Stomach (tissue), 9 donors: ENCODE data around the gene SPX. TPM values are rescaled to one million over a fixed set of nuclear protein-coding genes. Genes with fewer than 3 reads are reported as not detected.
A peak's percentile ranks its signal among the peaks of the same experiment; 100 is the strongest.

ENCODE experiments used
- DNase-seq, 2 donors: peaks; one replicate each; pipeline versions ENCODE4 v3.0.0 to v3.0.0-alpha.2; 2013 to 2019
- H3K27ac ChIP-seq, 5 donors: fragments of 200-600 bp in 4 of 5; sonication (generic) in 4 of 5; one replicate each; pipeline ENCODE4 v1.5.1; 2013 to 2019; ENCODE audit warnings: mild to moderate bottlenecking in 1 of 5, moderate library complexity in 1 of 5
- H3K27me3 ChIP-seq, 3 donors: fragments of 200-600 bp; sonication (generic); one replicate each; pipeline ENCODE4 v1.5.1; 2017 to 2019; ENCODE audit warnings: mixed run types in 1 of 3
- H3K36me3 ChIP-seq, 4 donors: fragments of 200-600 bp; sonication (generic); 1 replicate in 3 of 4; 2 replicates in 1 of 4; pipeline ENCODE4 v1.5.1; 2016 to 2019
- H3K4me1 ChIP-seq, 4 donors: fragments of 200-600 bp; sonication (generic); one replicate each; pipeline ENCODE4 v1.5.1; 2016 to 2019
- H3K4me3 ChIP-seq, 4 donors: fragments of 200-600 bp; sonication (generic) in 3 of 4; one replicate each; pipeline ENCODE4 v1.5.1; 2016 to 2019; ENCODE audit warnings: mild to moderate bottlenecking in 1 of 4
- H3K9me3 ChIP-seq, 4 donors: fragments of 200-600 bp; sonication (generic); one replicate each; pipeline ENCODE4 v1.5.1; 2016 to 2019
- EP300 ChIP-seq: sonication (generic); formaldehyde crosslinking; IDR thresholded peaks from one replicate; pipeline ENCODE4 v1.6.1; 2017; ENCODE audit warnings: antibody characterized with exemption
- POLR2A ChIP-seq, 4 donors: fragments of 450-650 bp; IDR thresholded peaks; one replicate each; pipeline ENCODE4 v1.6.1; 2016; ENCODE audit warnings: antibody characterized with exemption in 4 of 4, control low read depth in 2 of 4, mild to moderate bottlenecking in 1 of 4, moderate library complexity in 1 of 4
- POLR2AphosphoS5 ChIP-seq, 3 donors: sonication (generic); formaldehyde crosslinking; IDR thresholded peaks; one replicate each; pipeline ENCODE4 v1.6.1; 2016; ENCODE audit warnings: antibody characterized with exemption in 3 of 3
- WGBS, 5 donors: extraction: QIAGEN DNeasy Blood & Tissue Kit in 3 of 5; methylation state at CpG; one replicate each; pipeline versions ENCODE4 v1.1.5 to v1.1.7; 2013 to 2018; 5-methylcytosine and 5-hydroxymethylcytosine counted together
- intact Hi-C: fragments of 100-400 bp; cut with DNase I; formaldehyde crosslinking; loops from one replicate; pipeline ENCODE4 v1.15.1; 2023; ENCODE audit warnings: low total_unique reads
- polyA plus RNA-seq, 3 donors: library from polyadenylated mRNA; stranded (reverse); fragments of 200-250 nt; gene quantifications; one replicate each; pipeline ENCODE4 v1.2.3, GENCODE V29; 2013
- total RNA-seq, 5 donors: library from RNA; depleted of rRNA; stranded (reverse); fragments of >200 nt; gene quantifications; one replicate each; pipeline versions ENCODE4 v1.1.0 to v1.2.3, GENCODE V29; 2014 to 2016
- TF ChIP-seq, protein P1 (sequence below), 7 experiments: fragments of 450-650 bp in 4 of 7; fragments of 200-600 bp in 3 of 7; sonication (generic) in 3 of 7; IDR thresholded peaks; one replicate each; pipeline ENCODE4 v1.5.1; 2016 to 2019; ENCODE audit warnings: antibody characterized with exemption in 7 of 7, control low read depth in 2 of 7, mild to moderate bottlenecking in 1 of 7
- donor health status: healthy with polysubstance abuse.
- donor health status: Bipolar disorder and iron deficiency.
- donor health status: healthy.

The SPX gene
- total and polyA plus RNA-seq, 8 donors: 0.28 to 1.6 (median 1.0) TPM; not detected in 4

DNA sequence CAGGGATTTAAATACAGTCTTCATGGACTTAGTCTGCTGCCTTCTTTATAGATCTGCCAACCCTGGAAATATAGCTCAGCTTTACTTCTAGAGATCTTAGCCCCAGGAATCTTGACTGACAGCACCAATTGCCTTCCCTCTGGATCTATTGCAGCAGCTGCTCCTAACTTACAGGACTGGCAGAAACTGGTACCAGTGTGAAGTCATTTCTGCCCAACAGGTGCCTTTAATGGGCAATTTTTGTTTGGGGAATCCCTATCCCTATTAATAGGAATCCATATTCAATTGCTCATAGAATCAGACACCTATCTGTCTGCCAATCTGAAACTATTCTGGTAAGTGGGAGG lies 27.2 kb downstream of the SPX start:
- Histone ChIP-seq H3K36me3 (no peaks in the 10 kb centered on the region), H3K4me1 (peaks cover 0 to 12% (median 3%) of the 10 kb centered on the region in 4 donors), H3K27ac (no peak overlapping the region), H3K4me3 (no peak overlapping the region), H3K27me3 (no peaks in the 10 kb centered on the region), H3K9me3 (no peaks in the 10 kb centered on the region)
- TF ChIP-seq POLR2A (IDR thresholded peaks at IDR 0.05) (no peak), EP300 (no peak), POLR2AphosphoS5 (IDR thresholded peaks at IDR 0.05) (no peak)
- TF ChIP-seq, protein P1, sequence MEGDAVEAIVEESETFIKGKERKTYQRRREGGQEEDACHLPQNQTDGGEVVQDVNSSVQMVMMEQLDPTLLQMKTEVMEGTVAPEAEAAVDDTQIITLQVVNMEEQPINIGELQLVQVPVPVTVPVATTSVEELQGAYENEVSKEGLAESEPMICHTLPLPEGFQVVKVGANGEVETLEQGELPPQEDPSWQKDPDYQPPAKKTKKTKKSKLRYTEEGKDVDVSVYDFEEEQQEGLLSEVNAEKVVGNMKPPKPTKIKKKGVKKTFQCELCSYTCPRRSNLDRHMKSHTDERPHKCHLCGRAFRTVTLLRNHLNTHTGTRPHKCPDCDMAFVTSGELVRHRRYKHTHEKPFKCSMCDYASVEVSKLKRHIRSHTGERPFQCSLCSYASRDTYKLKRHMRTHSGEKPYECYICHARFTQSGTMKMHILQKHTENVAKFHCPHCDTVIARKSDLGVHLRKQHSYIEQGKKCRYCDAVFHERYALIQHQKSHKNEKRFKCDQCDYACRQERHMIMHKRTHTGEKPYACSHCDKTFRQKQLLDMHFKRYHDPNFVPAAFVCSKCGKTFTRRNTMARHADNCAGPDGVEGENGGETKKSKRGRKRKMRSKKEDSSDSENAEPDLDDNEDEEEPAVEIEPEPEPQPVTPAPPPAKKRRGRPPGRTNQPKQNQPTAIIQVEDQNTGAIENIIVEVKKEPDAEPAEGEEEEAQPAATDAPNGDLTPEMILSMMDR (IDR thresholded peaks at IDR 0.05): no peak
- intact Hi-C loops: no loop called here
- no peak for DNase-seq

DNA sequence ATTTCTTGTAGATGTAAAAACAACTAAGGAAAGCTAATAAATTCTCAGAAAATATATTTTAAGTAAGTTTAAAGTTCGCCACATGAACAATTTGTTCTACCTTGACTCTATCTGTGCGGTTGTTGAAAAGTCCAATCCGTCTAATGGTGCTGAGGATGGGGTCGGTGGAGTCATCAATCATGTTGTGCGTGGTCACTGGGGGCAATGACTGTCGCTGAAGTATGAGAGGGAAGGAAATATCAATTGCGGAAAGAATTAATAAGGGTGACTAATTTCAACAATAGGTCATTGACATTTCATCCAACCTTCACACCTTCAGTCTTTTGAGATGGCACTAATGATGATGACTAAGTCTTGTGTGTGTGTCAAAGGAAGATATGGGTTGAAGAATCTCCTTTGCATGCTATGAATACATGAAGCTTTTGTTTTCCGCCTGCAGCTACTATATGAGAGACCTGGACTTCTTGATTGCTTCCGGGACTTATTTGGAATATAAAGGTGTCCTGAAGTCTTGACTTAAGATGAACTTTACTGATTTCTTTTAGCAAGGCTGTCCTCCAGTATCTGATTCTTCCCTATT lies 32.1 kb downstream of the SPX start:
- no peak for TF ChIP-seq POLR2A (IDR thresholded peaks at IDR 0.05)
- TF ChIP-seq, protein P1 (IDR thresholded peaks at IDR 0.05): no peak
- Histone ChIP-seq H3K4me1 (no peaks in the 10 kb centered on the region), H3K27ac (no peak overlapping the region), H3K4me3 (no peak overlapping the region), H3K27me3 (no peaks in the 10 kb centered on the region), H3K36me3 (no peaks in the 10 kb centered on the region), H3K9me3 (no peaks in the 10 kb centered on the region)
- intact Hi-C loops: no loop called here
- 76 to 87% (median 82%) methylated on average over 9 of the region's 9 CpGs for WGBS, 5 donors
- no peak for DNase-seq

- H3K4me1 ChIP-seq: no peaks in the 10 kb centered on the region
- DNase-seq: peak in 1 of 2 donors; percentile 8
- no peak overlapping the region for H3K27ac ChIP-seq
- 70 to 77% (median 74%) methylated on average over 7 of the region's 7 CpGs for WGBS, 5 donors
- intact Hi-C loops: no loop called here
- TF ChIP-seq, protein P1 (IDR thresholded peaks at IDR 0.05): no peak
- TF ChIP-seq POLR2A (IDR thresholded peaks at IDR 0.05): no peak
- TF ChIP-seq POLR2AphosphoS5 (IDR thresholded peaks at IDR 0.05): no peak
- TF ChIP-seq EP300: no peak
- no peaks in the 10 kb centered on the region for H3K27me3 ChIP-seq
- no peak overlapping the region for H3K4me3 ChIP-seq
- H3K36me3 ChIP-seq: no peaks in the 10 kb centered on the region
- H3K9me3 ChIP-seq: no peaks in the 10 kb centered on the region
Measured at GRCh38 chr12:21559855-21560569, 33.9 kb downstream of the SPX start.

DNA sequence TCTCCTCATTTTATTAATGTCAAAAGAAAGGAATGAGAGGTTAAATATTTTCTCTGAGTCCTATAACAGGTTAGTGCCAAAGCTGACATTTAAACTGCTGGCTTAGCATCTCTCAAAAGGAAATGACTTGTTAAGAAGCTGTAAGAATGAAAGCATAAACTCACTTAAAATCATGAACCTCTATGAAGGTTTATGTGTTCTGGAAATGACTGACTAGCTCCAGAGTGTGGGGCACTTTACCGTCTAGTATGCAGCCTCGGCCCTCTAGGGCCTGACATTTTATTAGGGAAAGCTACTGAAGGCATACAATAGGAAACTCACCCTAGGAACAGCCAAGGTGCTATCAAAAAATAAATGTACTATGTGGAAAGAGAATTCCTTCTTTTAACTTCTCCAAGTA lies 35.1 kb downstream of the SPX start:
- no peak overlapping the region for H3K4me3 ChIP-seq
- no peaks in the 10 kb centered on the region for H3K36me3 ChIP-seq
- DNase-seq: no peak
- H3K27me3 ChIP-seq: no peaks in the 10 kb centered on the region
- 28 to 47% (median 40%) methylated on average over 2 of the region's 2 CpGs for WGBS, 5 donors
- H3K9me3 ChIP-seq: no peaks in the 10 kb centered on the region
- H3K27ac ChIP-seq: no peak overlapping the region
- TF ChIP-seq EP300: no peak
- TF ChIP-seq, protein P1 (IDR thresholded peaks at IDR 0.05): no peak
- no peak for TF ChIP-seq POLR2AphosphoS5 (IDR thresholded peaks at IDR 0.05)
- no peak for TF ChIP-seq POLR2A (IDR thresholded peaks at IDR 0.05)
- no peaks in the 10 kb centered on the region for H3K4me1 ChIP-seq
- intact Hi-C loops: no loop called here
